H1 (cell line): ENCODE data around the gene CDKN2B. TPM values are rescaled to one million over a fixed set of nuclear protein-coding genes. Genes with fewer than 3 reads are reported as not detected.

ENCODE experiments used
- CTCF ChIA-PET: fragments of 300-600 bp; sonication (Branson Sonifier 250); formaldehyde crosslinking; loops from one replicate; lab custom pipeline; 2021; ENCODE audit not compliant: partially characterized antibody; lab: Charles Lee
- POLR2A ChIA-PET: fragments of 300-600 bp; sonication (Branson Sonifier 250); formaldehyde crosslinking; loops from one replicate; lab custom pipeline; 2021; ENCODE audit warnings: inconsistent platforms; ENCODE audit not compliant: partially characterized antibody; lab: Charles Lee
- DNase-seq, 2 experiments: peaks; one replicate each; pipeline versions ENCODE4 v3.0.0 to v3.0.0-alpha.2; 2010 to 2022; ENCODE audit warnings: low spot score in 2 of 2, low read depth in 1 of 2, mixed read lengths in 1 of 2
- FAIRE-seq: peaks from 2 replicates; lab custom pipeline; 2011; peaks lifted over from hg19 to GRCh38; lab: Jason Lieb, UNC
- H2AFZ ChIP-seq: 2 replicates; pipeline ENCODE4 v1.8.1; 2012; ENCODE audit warnings: low read length, inconsistent platforms
- H2AK5ac ChIP-seq: 2 replicates; pipeline ENCODE4 v1.6.1; 2013; ENCODE audit warnings: low read depth, low read length
- H2BK120ac ChIP-seq: replicated peaks from 2 replicates; pipeline ENCODE3; 2013; ENCODE audit warnings: low read depth, low read length, inconsistent platforms
- H2BK12ac ChIP-seq: 2 replicates; pipeline ENCODE4 v1.6.1; 2013; ENCODE audit warnings: low read depth, low read length
- H2BK15ac ChIP-seq: 2 replicates; pipeline ENCODE4 v1.6.1; 2013; ENCODE audit warnings: low read length
- H2BK20ac ChIP-seq: 2 replicates; pipeline ENCODE4 v1.6.1; 2013; ENCODE audit warnings: low read length
- H2BK5ac ChIP-seq: 2 replicates; pipeline ENCODE4 v1.6.1; 2013; ENCODE audit warnings: low read depth, low read length
- H3K14ac ChIP-seq: 2 replicates; pipeline ENCODE4 v1.6.1; 2013; ENCODE audit warnings: inconsistent platforms; ENCODE audit not compliant: insufficient read length
- H3K18ac ChIP-seq: 2 replicates; pipeline ENCODE4 v1.6.1; 2013; ENCODE audit warnings: low read length; ENCODE audit errors: extremely low read depth
- H3K23ac ChIP-seq: 2 replicates; pipeline ENCODE4 v1.6.1; 2013; ENCODE audit warnings: inconsistent platforms; ENCODE audit not compliant: insufficient read length
- H3K23me2 ChIP-seq: 2 replicates; pipeline ENCODE4 v1.6.1; 2013; ENCODE audit warnings: low read depth, low read length
- H3K27ac ChIP-seq: 2 replicates; pipeline ENCODE4 v1.6.1; 2011; ENCODE audit warnings: low read depth, low read length, inconsistent platforms
- H3K27me3 ChIP-seq, 4 experiments: replicated peaks in 1 of 4; 1 replicate in 1 of 4; 2 replicates in 3 of 4; pipeline versions ENCODE4 v1.6.1 to v1.8.1; 2011 to 2013; ENCODE audit warnings: low read length in 3 of 4, mild to moderate bottlenecking in 3 of 4, inconsistent platforms in 2 of 4, mixed read lengths in 2 of 4, moderate library complexity in 1 of 4; ENCODE audit not compliant: control insufficient read depth in 3 of 4, insufficient read depth in 3 of 4; ENCODE audit errors: extremely low read depth in 1 of 4
- H3K36me3 ChIP-seq, 4 experiments: 2 replicates each; pipeline versions ENCODE4 v1.6.1 to v1.8.1; 2011 to 2013; ENCODE audit warnings: mild to moderate bottlenecking in 4 of 4, low read length in 3 of 4, moderate library complexity in 2 of 4, control low read depth in 1 of 4, inconsistent platforms in 1 of 4; ENCODE audit not compliant: insufficient read depth in 4 of 4, control insufficient read depth in 2 of 4
- H3K4ac ChIP-seq: replicated peaks from 2 replicates; pipeline ENCODE3; 2013; ENCODE audit warnings: low read length, low read depth, mixed read lengths, inconsistent platforms; ENCODE audit not compliant: insufficient read length
- H3K4me1 ChIP-seq, 4 experiments: replicated peaks in 1 of 4; 1 replicate in 1 of 4; 2 replicates in 3 of 4; pipeline versions ENCODE4 v1.6.1 to v1.8.1; 2011 to 2013; ENCODE audit warnings: low read length in 3 of 4, inconsistent platforms in 2 of 4, mixed read lengths in 1 of 4; ENCODE audit not compliant: insufficient read depth in 4 of 4, control insufficient read depth in 3 of 4
- H3K4me2 ChIP-seq, 2 experiments: 2 replicates each; pipeline versions ENCODE4 v1.6.1 to v1.8.1; 2011 to 2013; ENCODE audit warnings: low read depth in 2 of 2, low read length in 2 of 2, control low read depth in 1 of 2, inconsistent platforms in 1 of 2, mild to moderate bottlenecking in 1 of 2; ENCODE audit not compliant: insufficient read depth in 1 of 2
- H3K4me3 ChIP-seq, 4 experiments: fragments of 200-600, 300-600 bp in 1 of 4; sonication (generic), shearing (Covaris generic), sonication (Bioruptor Twin) in 1 of 4; 2 replicates each; pipeline versions ENCODE4 v1.5.1 to v1.8.1; 2011 to 2016; ENCODE audit warnings: low read length in 4 of 4, low read depth in 3 of 4, control low read depth in 2 of 4, inconsistent platforms in 2 of 4, mild to moderate bottlenecking in 2 of 4, mixed read lengths in 1 of 4, moderate library complexity in 1 of 4; ENCODE audit not compliant: insufficient read depth in 2 of 4; ENCODE audit errors: extremely low read depth in 1 of 4
- H3K56ac ChIP-seq: replicated peaks from 2 replicates; pipeline ENCODE3; 2013; ENCODE audit warnings: low read depth, mild to moderate bottlenecking, mixed read lengths, low read length, inconsistent platforms; ENCODE audit not compliant: insufficient read length
- H3K79me1 ChIP-seq: 2 replicates; pipeline ENCODE4 v1.6.1; 2013; ENCODE audit warnings: low read depth, low read length, control low read depth
- H3K79me2 ChIP-seq, 2 experiments: 2 replicates each; pipeline versions ENCODE4 v1.6.1 to v1.8.1; 2012 to 2013; ENCODE audit warnings: low read length in 2 of 2, mild to moderate bottlenecking in 2 of 2, inconsistent platforms in 1 of 2; ENCODE audit not compliant: insufficient read depth in 2 of 2, control insufficient read depth in 1 of 2
- H3K9ac ChIP-seq, 4 experiments: replicated peaks in 1 of 4; 1 replicate in 1 of 4; 2 replicates in 3 of 4; pipeline versions ENCODE4 v1.6.1 to v1.8.1; 2011 to 2013; ENCODE audit warnings: low read depth in 3 of 4, low read length in 3 of 4, control low read depth in 2 of 4, mild to moderate bottlenecking in 2 of 4, moderate library complexity in 2 of 4, inconsistent platforms in 1 of 4; ENCODE audit errors: extremely low read depth in 1 of 4
- H3K9me3 ChIP-seq, 2 experiments: 2 replicates each; pipeline versions ENCODE4 v1.6.1 to v1.8.1; 2012 to 2013; ENCODE audit warnings: mild to moderate bottlenecking in 2 of 2, moderate library complexity in 2 of 2, control low read depth in 1 of 2, inconsistent platforms in 1 of 2, low read depth in 1 of 2, low read length in 1 of 2, mixed read lengths in 1 of 2; ENCODE audit not compliant: insufficient read depth in 2 of 2
- H4K20me1 ChIP-seq, 2 experiments: replicated peaks in 1 of 2; 2 replicates each; pipeline versions ENCODE3 to v1.8.1; 2011 to 2013; ENCODE audit warnings: inconsistent platforms in 2 of 2, low read length in 2 of 2, mild to moderate bottlenecking in 1 of 2; ENCODE audit not compliant: insufficient read depth in 2 of 2, control insufficient read depth in 1 of 2
- H4K5ac ChIP-seq: 2 replicates; pipeline ENCODE4 v1.6.1; 2013; ENCODE audit warnings: low read length, low read depth, mixed read lengths, inconsistent platforms; ENCODE audit not compliant: insufficient read length
- H4K8ac ChIP-seq: 2 replicates; pipeline ENCODE4 v1.8.0; 2013; ENCODE audit warnings: mild to moderate bottlenecking, moderate library complexity, low read length, inconsistent platforms; ENCODE audit not compliant: insufficient read depth; ENCODE audit errors: extremely low read depth
- H4K91ac ChIP-seq: replicated peaks from 2 replicates; pipeline ENCODE3; 2013; ENCODE audit warnings: low read length, mixed read lengths, inconsistent platforms; ENCODE audit not compliant: insufficient read length
- ASH2L ChIP-seq: fragments of 200-600, 300-600 bp; sonication (generic); IDR thresholded peaks from one replicate; pipeline ENCODE4 v1.7.1; 2017; ENCODE audit warnings: low read length
- BCL11A ChIP-seq, 2 experiments: IDR thresholded peaks; one replicate each; pipeline ENCODE4 v1.6.1; 2011; ENCODE audit warnings: low read depth in 2 of 2, low read length in 2 of 2, mild to moderate bottlenecking in 2 of 2
- BRCA1 ChIP-seq: IDR thresholded peaks from 2 replicates; pipeline ENCODE4 v1.6.1; 2012; ENCODE audit warnings: low read depth, low read length, improper control_type of control experiment
- CBX5 ChIP-seq: fragments of 300-800, 300-1000 bp; sonication (generic); IDR thresholded peaks from 2 replicates; pipeline ENCODE4 v1.7.1; 2016; ENCODE audit warnings: antibody characterized with exemption, low read length, low read depth
- CHD2 ChIP-seq: IDR thresholded peaks from 2 replicates; pipeline ENCODE4 v1.6.1; 2012; ENCODE audit warnings: low read length, improper control_type of control experiment
- EP300 ChIP-seq, 2 experiments: IDR thresholded peaks; 1 replicate in 1 of 2; 2 replicates in 1 of 2; pipeline ENCODE4 v1.6.1; 2011 to 2012; ENCODE audit warnings: low read depth in 2 of 2, low read length in 2 of 2, mild to moderate bottlenecking in 2 of 2, borderline replicate concordance in 1 of 2, inconsistent platforms in 1 of 2, moderate library complexity in 1 of 2
- GABPA ChIP-seq: IDR thresholded peaks from 2 replicates; pipeline ENCODE4 v1.6.1; 2011; ENCODE audit warnings: mild to moderate bottlenecking, low read length, moderate library complexity, borderline replicate concordance; ENCODE audit not compliant: insufficient read depth
- GTF2F1 ChIP-seq: IDR thresholded peaks from 2 replicates; pipeline ENCODE4 v1.6.1; 2012; ENCODE audit warnings: low read depth, low read length, improper control_type of control experiment, borderline replicate concordance
- KDM5A ChIP-seq: fragments of 200-600 bp; IDR thresholded peaks from 2 replicates; pipeline ENCODE4 v1.7.1; 2012; ENCODE audit warnings: mild to moderate bottlenecking, low read length, inconsistent platforms, mixed read lengths
- POU5F1 ChIP-seq: IDR thresholded peaks from 2 replicates; pipeline ENCODE4 v1.6.1; 2011; ENCODE audit warnings: low read depth, mild to moderate bottlenecking, low read length, moderate library complexity
- RFX5 ChIP-seq: IDR thresholded peaks from 2 replicates; pipeline ENCODE4 v1.6.1; 2011; ENCODE audit warnings: low read depth, low read length, improper control_type of control experiment, borderline replicate concordance
- SIRT6 ChIP-seq: IDR thresholded peaks from one replicate; pipeline ENCODE4 v1.7.1; 2012; ENCODE audit warnings: low read length, inconsistent platforms
- SP2 ChIP-seq: IDR thresholded peaks from 2 replicates; pipeline ENCODE4 v1.6.1; 2012; ENCODE audit warnings: mild to moderate bottlenecking, low read length, inconsistent platforms
- TBP ChIP-seq: IDR thresholded peaks from 2 replicates; pipeline ENCODE4 v1.6.1; 2011; ENCODE audit warnings: low read depth, low read length, improper control_type of control experiment
- ZNF274 ChIP-seq: IDR thresholded peaks from 2 replicates; pipeline ENCODE4 v1.7.0; 2012; ENCODE audit warnings: low read length, borderline replicate concordance; ENCODE audit errors: extremely low read depth
- polyA plus RNA-seq, 7 experiments: library from polyadenylated mRNA; depleted of rRNA in 3 of 7; stranded (reverse) in 5 of 7; unstranded in 2 of 7; fragments of >200 nt in 5 of 7; fragments of 200-250 nt in 2 of 7; gene quantifications; 1 replicate in 5 of 7; 2 replicates in 1 of 7; 4 replicates in 1 of 7; pipeline versions ENCODE4 v1.2.1 to v1.2.3, GENCODE V29; 2011 to 2013; ENCODE audit warnings: missing spikeins in 2 of 7, mixed read lengths in 2 of 7
- total RNA-seq: library from RNA; stranded (reverse); fragmentation: NEBNext Ultra II Directional; extraction: Animal tissue kit (Norgen Biotek cat#: 25700); gene quantifications from 2 replicates; pipeline ENCODE4 v1.2.1, GENCODE V29; 2021

CDKN2B gene
- total and polyA plus RNA-seq, 2 of the 8 experiments (the other 6 are each of a cell fraction or from before 2014, with no cell fraction given) = 0.20 to 0.88 TPM

GRCh38 chr9:22044583-22044982 lies 35.5 kb upstream of the CDKN2B start:
- Histone ChIP-seq H3K79me2 (no peaks in the 10 kb centered on the region), H3K9me3 (no peaks in the 10 kb centered on the region), H4K20me1 (no peaks in the 10 kb centered on the region), H3K36me3 (no peaks in the 10 kb centered on the region), H3K23me2 (no peaks in the 10 kb centered on the region), H3K9ac (no peak overlapping the region), H3K27me3 (no peaks in the 10 kb centered on the region), H2AK5ac (no peak overlapping the region), H3K4me3 (no peak overlapping the region), H2BK120ac (no peak overlapping the region), H2BK20ac (no peak overlapping the region), H3K56ac (no peak overlapping the region), H4K8ac (no peak overlapping the region), H4K91ac (no peak overlapping the region), H3K27ac (no peak overlapping the region), H3K4ac (no peak overlapping the region), H2BK12ac (no peak overlapping the region), H3K79me1 (no peaks in the 10 kb centered on the region), H4K5ac (no peak overlapping the region), H3K4me2 (no peak overlapping the region), H3K4me1 (peaks cover 0 to 4% (median 0%) of the 10 kb centered on the region in 4 experiments; a peak in 1 of 7 replicates), H2BK5ac (no peak overlapping the region), H2AFZ (no peak overlapping the region), H3K23ac (no peak overlapping the region), H2BK15ac (no peak overlapping the region), H3K18ac (no peak overlapping the region), H3K14ac (no peak overlapping the region)
- DNase-seq (no peak), FAIRE-seq (no peak)
- POLR2A ChIA-PET = interaction anchor here (1.1 kb wide), 1 partner anchor 233 kb away, joined by 3 read pairs; no protein-coding TSS in a partner anchor
- CTCF ChIA-PET = interaction anchor here (1.0 kb wide), 2 partner anchors 34 to 200 kb away, joined by 3 read pairs; no protein-coding TSS in a partner anchor
- no peak for TF ChIP-seq CHD2
- no peak for TF ChIP-seq GABPA
- no peak for TF ChIP-seq RFX5
- no peak for TF ChIP-seq SIRT6
- TF ChIP-seq CBX5 = no peak
- no peak for TF ChIP-seq SP2
- no peak for TF ChIP-seq BRCA1
- no peak for TF ChIP-seq TBP
- no peak for TF ChIP-seq ASH2L
- no peak for TF ChIP-seq EP300 (IDR thresholded peaks at IDR 0.05; ENCODE audit: borderline replicate concordance in 1 of 2, low read depth in 2 of 2, low read length in 2 of 2)
- TF ChIP-seq ZNF274 = no peak
- no peak for TF ChIP-seq KDM5A
- no peak for TF ChIP-seq BCL11A (IDR thresholded peaks at IDR 0.05; ENCODE audit: low read depth in 2 of 2, low read length in 2 of 2)
- TF ChIP-seq GTF2F1 = no peak
- TF ChIP-seq POU5F1 = no peak
